HEK293T (cell line): ENCODE results near the gene SH3GL3.

Source experiments
- BHLHE40 ChIP-seq: fragments of 450-650 bp; IDR thresholded peaks from 2 replicates; pipeline ENCODE4 v1.6.1; 2016; ENCODE audit warnings: mild to moderate bottlenecking, moderate library complexity, borderline replicate concordance
- CTBP1 ChIP-seq: fragments of 450-650 bp; IDR thresholded peaks from 2 replicates; pipeline ENCODE4 v1.6.1; 2016; ENCODE audit warnings: borderline replicate concordance
- FOXA1 ChIP-seq: fragments of 450-650 bp; IDR thresholded peaks from 2 replicates; pipeline ENCODE4 v1.6.1; 2016; ENCODE audit warnings: mild to moderate bottlenecking
- FOXM1 ChIP-seq: fragments of 450-650 bp; IDR thresholded peaks from 2 replicates; pipeline ENCODE4 v1.6.1; 2017; ENCODE audit warnings: mild to moderate bottlenecking, borderline replicate concordance
- HDGF ChIP-seq: fragments of 450-650 bp; IDR thresholded peaks from 2 replicates; pipeline ENCODE4 v1.6.1; 2017; ENCODE audit warnings: antibody characterized with exemption, borderline replicate concordance
- LEF1 ChIP-seq: fragments of 450-650 bp; IDR thresholded peaks from 2 replicates; pipeline ENCODE4 v1.6.1; 2017; ENCODE audit warnings: mild to moderate bottlenecking, borderline replicate concordance
- NFRKB ChIP-seq: fragments of 450-650 bp; IDR thresholded peaks from 2 replicates; pipeline ENCODE4 v1.6.1; 2016; ENCODE audit warnings: mild to moderate bottlenecking, moderate library complexity
- SP1 ChIP-seq: fragments of 450-650 bp; IDR thresholded peaks from 2 replicates; pipeline ENCODE4 v1.6.1; 2017
- SUZ12 ChIP-seq: fragments of 450-650 bp; IDR thresholded peaks from 2 replicates; pipeline ENCODE4 v1.6.1; 2016; ENCODE audit warnings: mild to moderate bottlenecking
- TARDBP ChIP-seq: fragments of 450-650 bp; IDR thresholded peaks from 2 replicates; pipeline ENCODE4 v1.6.1; 2016
- ZNF384 ChIP-seq: fragments of 450-650 bp; IDR thresholded peaks from 2 replicates; pipeline ENCODE4 v1.6.1; 2016

GRCh38 chr15:83446417-83446816 lies 724 bp upstream of the SH3GL3 start:
- TF ChIP-seq SUZ12 (no peak), SP1 (no peak), HDGF (no peak), CTBP1 (no peak), FOXM1 (no peak), TARDBP (no peak), FOXA1 (no peak), LEF1 (no peak), NFRKB (no peak), BHLHE40 (no peak), ZNF384 (no peak)
